ENCODE data around the gene EPS8L3.

- TF ChIP-seq EZH2 (IDR thresholded peaks at IDR 0.05) (no peak), POLR2AphosphoS5 (IDR thresholded peaks at IDR 0.05; ENCODE audit: borderline replicate concordance, low read depth, low read length) (no peak), FOXP2 (optimal IDR thresholded peaks at IDR 0.05; ENCODE audit: control extremely low read depth, extremely low read length, insufficient read depth) (no peak)
These were observed 18.8 kb upstream of the EPS8L3 start for GRCh38 chr1:109782514-109782913.

Data from SK-N-MC (cell line).